Measurements from ENCODE around the gene ING1.

DNA sequence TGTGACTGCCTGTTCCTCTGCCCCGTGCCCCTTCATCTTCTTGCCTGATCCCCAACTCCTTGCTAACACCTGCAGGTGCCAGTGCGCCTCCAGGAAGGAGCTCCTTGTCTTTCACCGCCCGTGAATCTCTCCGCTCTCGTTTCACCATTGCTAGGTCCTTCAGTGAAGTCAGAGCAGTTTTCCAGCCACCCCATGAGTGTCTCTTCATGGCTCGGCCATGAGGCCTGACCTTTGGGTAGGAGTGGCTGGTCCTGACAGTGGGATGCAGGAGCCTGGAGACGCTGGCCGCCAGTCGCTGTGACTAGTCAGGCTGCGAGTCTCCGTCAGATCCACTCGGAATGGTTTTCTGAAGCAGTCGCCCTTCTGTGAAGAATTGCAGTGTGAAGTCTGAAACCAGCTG is 43.8 kb downstream of the ING1 start:
- TF ChIP-seq, protein P1, sequence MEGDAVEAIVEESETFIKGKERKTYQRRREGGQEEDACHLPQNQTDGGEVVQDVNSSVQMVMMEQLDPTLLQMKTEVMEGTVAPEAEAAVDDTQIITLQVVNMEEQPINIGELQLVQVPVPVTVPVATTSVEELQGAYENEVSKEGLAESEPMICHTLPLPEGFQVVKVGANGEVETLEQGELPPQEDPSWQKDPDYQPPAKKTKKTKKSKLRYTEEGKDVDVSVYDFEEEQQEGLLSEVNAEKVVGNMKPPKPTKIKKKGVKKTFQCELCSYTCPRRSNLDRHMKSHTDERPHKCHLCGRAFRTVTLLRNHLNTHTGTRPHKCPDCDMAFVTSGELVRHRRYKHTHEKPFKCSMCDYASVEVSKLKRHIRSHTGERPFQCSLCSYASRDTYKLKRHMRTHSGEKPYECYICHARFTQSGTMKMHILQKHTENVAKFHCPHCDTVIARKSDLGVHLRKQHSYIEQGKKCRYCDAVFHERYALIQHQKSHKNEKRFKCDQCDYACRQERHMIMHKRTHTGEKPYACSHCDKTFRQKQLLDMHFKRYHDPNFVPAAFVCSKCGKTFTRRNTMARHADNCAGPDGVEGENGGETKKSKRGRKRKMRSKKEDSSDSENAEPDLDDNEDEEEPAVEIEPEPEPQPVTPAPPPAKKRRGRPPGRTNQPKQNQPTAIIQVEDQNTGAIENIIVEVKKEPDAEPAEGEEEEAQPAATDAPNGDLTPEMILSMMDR (IDR thresholded peaks at IDR 0.05), result no peak
- TF ChIP-seq KDM1A (IDR thresholded peaks at IDR 0.05; ENCODE audit: low read depth) (no peak), EP300 (IDR thresholded peaks at IDR 0.05) (no peak), MAZ (IDR thresholded peaks at IDR 0.05; ENCODE audit: borderline replicate concordance, low read depth, low read length) (no peak), CHD4 (IDR thresholded peaks at IDR 0.05; ENCODE audit: borderline replicate concordance) (no peak), POLR2A (IDR thresholded peaks at IDR 0.05; ENCODE audit: low read length) (no peak), HOXA7 (CRISPR knock-in tag; IDR thresholded peaks at IDR 0.05) (no peak), RNF2 (IDR thresholded peaks at IDR 0.05; ENCODE audit: borderline replicate concordance, low read depth) (no peak)
- TF ChIP-seq, protein P2, sequence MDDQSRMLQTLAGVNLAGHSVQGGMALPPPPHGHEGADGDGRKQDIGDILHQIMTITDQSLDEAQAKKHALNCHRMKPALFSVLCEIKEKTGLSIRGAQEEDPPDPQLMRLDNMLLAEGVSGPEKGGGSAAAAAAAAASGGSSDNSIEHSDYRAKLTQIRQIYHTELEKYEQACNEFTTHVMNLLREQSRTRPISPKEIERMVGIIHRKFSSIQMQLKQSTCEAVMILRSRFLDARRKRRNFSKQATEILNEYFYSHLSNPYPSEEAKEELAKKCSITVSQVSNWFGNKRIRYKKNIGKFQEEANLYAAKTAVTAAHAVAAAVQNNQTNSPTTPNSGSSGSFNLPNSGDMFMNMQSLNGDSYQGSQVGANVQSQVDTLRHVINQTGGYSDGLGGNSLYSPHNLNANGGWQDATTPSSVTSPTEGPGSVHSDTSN (IDR thresholded peaks at IDR 0.05), result no peak
- TF ChIP-seq, protein P3, sequence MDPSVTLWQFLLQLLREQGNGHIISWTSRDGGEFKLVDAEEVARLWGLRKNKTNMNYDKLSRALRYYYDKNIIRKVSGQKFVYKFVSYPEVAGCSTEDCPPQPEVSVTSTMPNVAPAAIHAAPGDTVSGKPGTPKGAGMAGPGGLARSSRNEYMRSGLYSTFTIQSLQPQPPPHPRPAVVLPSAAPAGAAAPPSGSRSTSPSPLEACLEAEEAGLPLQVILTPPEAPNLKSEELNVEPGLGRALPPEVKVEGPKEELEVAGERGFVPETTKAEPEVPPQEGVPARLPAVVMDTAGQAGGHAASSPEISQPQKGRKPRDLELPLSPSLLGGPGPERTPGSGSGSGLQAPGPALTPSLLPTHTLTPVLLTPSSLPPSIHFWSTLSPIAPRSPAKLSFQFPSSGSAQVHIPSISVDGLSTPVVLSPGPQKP (IDR thresholded peaks at IDR 0.05; ENCODE audit: low read depth, low read length), result no peak
- TF ChIP-seq, protein P4, sequence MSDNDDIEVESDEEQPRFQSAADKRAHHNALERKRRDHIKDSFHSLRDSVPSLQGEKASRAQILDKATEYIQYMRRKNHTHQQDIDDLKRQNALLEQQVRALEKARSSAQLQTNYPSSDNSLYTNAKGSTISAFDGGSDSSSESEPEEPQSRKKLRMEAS (IDR thresholded peaks at IDR 0.05), result no peak
